ENCODE results near the gene ERMARD. TPM values are rescaled to one million over a fixed set of nuclear protein-coding genes. Genes with fewer than 3 reads are reported as not detected.
A peak's percentile ranks its signal among the peaks of the same experiment; 100 is the strongest.

Gene ERMARD
- total RNA-seq, 1 donor from 2014 or later: 26.3 TPM

- Mint-ChIP-seq H3K4me3 (no peak overlapping the region), H3K9me3 (no peaks in the 10 kb centered on the region), H3K36me3 (ENCODE audit: low read depth) (no peaks in the 10 kb centered on the region), H3K27ac (ENCODE audit: unreplicated experiment) (no peak overlapping the region), H3K4me1 (peaks cover 2% of the 10 kb centered on the region), H3K27me3 (ENCODE audit: low read depth) (no peaks in the 10 kb centered on the region)
- no peak for DNase-seq (ENCODE audit: low read depth, low spot score)
- TF ChIP-seq CTCF (conservative IDR thresholded peaks at IDR 0.05): no peak
Observed at GRCh38 chr6:169710009-169710408, 41.4 kb upstream of the ERMARD start.

GRCh38 chr6:169714178-169714577 lies 37.2 kb upstream of the ERMARD start:
- no peak for DNase-seq (ENCODE audit: low read depth, low spot score)
- Mint-ChIP-seq H3K27me3 (ENCODE audit: low read depth) (no peaks in the 10 kb centered on the region), H3K27ac (ENCODE audit: unreplicated experiment) (no peak overlapping the region), H3K36me3 (ENCODE audit: low read depth) (no peaks in the 10 kb centered on the region), H3K4me1 (peaks cover 3% of the 10 kb centered on the region), H3K9me3 (no peaks in the 10 kb centered on the region), H3K4me3 (no peak overlapping the region)
- no peak for TF ChIP-seq CTCF (conservative IDR thresholded peaks at IDR 0.05)

- peaks cover 8% of the 10 kb centered on the region for H3K4me1 Mint-ChIP-seq
- no peaks in the 10 kb centered on the region for H3K27me3 Mint-ChIP-seq (ENCODE audit: low read depth)
- no peak overlapping the region for H3K27ac Mint-ChIP-seq (ENCODE audit: unreplicated experiment)
Observed at GRCh38 chr6:169714595-169714994, 36.8 kb upstream of the ERMARD start.

GRCh38 chr6:169719117-169719516 lies 32.3 kb upstream of the ERMARD start:
- Mint-ChIP-seq H3K27me3 (ENCODE audit: low read depth) (no peaks in the 10 kb centered on the region), H3K4me1 (peaks cover 41% of the 10 kb centered on the region), H3K27ac (ENCODE audit: unreplicated experiment) (no peak overlapping the region), H3K9me3 (no peaks in the 10 kb centered on the region), H3K36me3 (ENCODE audit: low read depth) (no peaks in the 10 kb centered on the region), H3K4me3 (peak overlapping the region; percentile 9)
- TF ChIP-seq CTCF (conservative IDR thresholded peaks at IDR 0.05): no peak
- DNase-seq (ENCODE audit: low read depth, low spot score): no peak

More at GRCh38 chr6:169714595-169714994, 36.8 kb upstream of the ERMARD start:
- Mint-ChIP-seq H3K9me3 (no peaks in the 10 kb centered on the region), H3K36me3 (ENCODE audit: low read depth) (no peaks in the 10 kb centered on the region), H3K4me3 (no peak overlapping the region)
- no peak for TF ChIP-seq CTCF (conservative IDR thresholded peaks at IDR 0.05)
- no peak for DNase-seq (ENCODE audit: low read depth, low spot score)

- Mint-ChIP-seq H3K27me3 (ENCODE audit: low read depth) (peaks cover 3% of the 10 kb centered on the region), H3K27ac (ENCODE audit: unreplicated experiment) (no peak overlapping the region), H3K9me3 (no peaks in the 10 kb centered on the region), H3K4me3 (peak overlapping the region; percentile 36), H3K4me1 (peaks cover 45% of the 10 kb centered on the region), H3K36me3 (ENCODE audit: low read depth) (no peaks in the 10 kb centered on the region)
- DNase-seq (ENCODE audit: low read depth, low spot score): no peak
- peak; percentile 35 for TF ChIP-seq CTCF (conservative IDR thresholded peaks at IDR 0.05)
Observed at GRCh38 chr6:169720207-169720855, 31.1 kb upstream of the ERMARD start.
